ENCODE results near the gene OPTC.

- TF ChIP-seq CTCF (IDR thresholded peaks at IDR 0.05) = no peak
- TF ChIP-seq POLR2A (IDR thresholded peaks at IDR 0.05) = no peak
These were observed 44.0 kb upstream of the OPTC start for GRCh38 chr1:203450001-203450400.
